Muscle of back (tissue), 11 donors: ENCODE measurements around the gene NMNAT3. TPM values are rescaled to one million over a fixed set of nuclear protein-coding genes. Genes with fewer than 3 reads are reported as not detected.
A peak's percentile ranks its signal among the peaks of the same experiment; 100 is the strongest.

Source experiments
- DNase-seq, 3 donors: peaks; one replicate each; pipeline versions ENCODE4 v3.0.0 to v3.0.0-alpha.2; 2013
- polyA plus RNA-seq, 10 donors: library from polyadenylated mRNA; unstranded; fragments of 120-200 nt; gene quantifications; one replicate each; pipeline ENCODE4 v1.2.1, GENCODE V29; 2013; ENCODE audit not compliant: insufficient read length in 10 of 10

The NMNAT3 gene
- polyA plus RNA-seq, 10 donors: 2.4 to 6.7 (median 4.0) TPM

- DNase-seq: peak in 1 of 3 donors; percentile 58
These were observed 1.7 kb downstream of the NMNAT3 start for GRCh38 chr3:139676108-139676507.

- DNase-seq: no peak
These were observed 2.4 kb downstream of the NMNAT3 start for GRCh38 chr3:139675327-139675726.

- DNase-seq: no peak
These were observed 3.1 kb downstream of the NMNAT3 start for GRCh38 chr3:139674571-139675260.

GRCh38 chr3:139672884-139673283 is 4.9 kb downstream of the NMNAT3 start:
- DNase-seq: no peak

- no peak for DNase-seq
These were observed 5.7 kb downstream of the NMNAT3 start for GRCh38 chr3:139671863-139672646.

GRCh38 chr3:139671107-139671506 is 6.7 kb downstream of the NMNAT3 start:
- DNase-seq: peak in 1 of 3 donors; percentile 55

- no peak for DNase-seq
These were observed 7.6 kb downstream of the NMNAT3 start for GRCh38 chr3:139670196-139670595.

GRCh38 chr3:139668332-139668731 is 9.4 kb downstream of the NMNAT3 start:
- no peak for DNase-seq

GRCh38 chr3:139664958-139665357 is 12.8 kb downstream of the NMNAT3 start:
- DNase-seq: no peak

GRCh38 chr3:139660269-139660668 is 17.5 kb downstream of the NMNAT3 start:
- DNase-seq: no peak

GRCh38 chr3:139659511-139659910 is 18.3 kb downstream of the NMNAT3 start:
- DNase-seq: no peak

GRCh38 chr3:139657936-139658335 is 19.8 kb downstream of the NMNAT3 start:
- DNase-seq: no peak

GRCh38 chr3:139657434-139657833 is 20.3 kb downstream of the NMNAT3 start:
- DNase-seq: no peak

- peak in 2 of 3 donors; percentile 28 to 69 for DNase-seq
These were observed 21.7 kb downstream of the NMNAT3 start for GRCh38 chr3:139655909-139656595.

GRCh38 chr3:139654637-139655365 is 23.0 kb downstream of the NMNAT3 start:
- no peak for DNase-seq

- DNase-seq: no peak
These were observed 24.2 kb downstream of the NMNAT3 start for GRCh38 chr3:139653582-139653981.

GRCh38 chr3:139652561-139652960 is 25.2 kb downstream of the NMNAT3 start:
- peak in 1 of 3 donors; percentile 62 for DNase-seq

GRCh38 chr3:139647866-139648435 is 29.8 kb downstream of the NMNAT3 start:
- no peak for DNase-seq

GRCh38 chr3:139646512-139646911 is 31.3 kb downstream of the NMNAT3 start:
- DNase-seq: no peak

GRCh38 chr3:139642996-139643395 is 34.8 kb downstream of the NMNAT3 start:
- no peak for DNase-seq

GRCh38 chr3:139640456-139640855 is 37.3 kb downstream of the NMNAT3 start:
- DNase-seq: no peak

- no peak for DNase-seq
These were observed 38.1 kb downstream of the NMNAT3 start for GRCh38 chr3:139639662-139640061.
